WTC11 (cell line): ENCODE data around the gene PCDHGA9. TPM values are rescaled to one million over a fixed set of nuclear protein-coding genes. Genes with fewer than 3 reads are reported as not detected.

Source experiments
- ATAC-seq: fragments of 200-7000 bp; cut with Tn5 transposase; 2 replicates; pipeline ENCODE4 v1.10.0; 2021; ENCODE audit warnings: mild to moderate bottlenecking, moderate library complexity
- CTCF ChIA-PET: fragments of 300-600 bp; sonication (Branson Sonifier 250); formaldehyde crosslinking; loops from one replicate; lab custom pipeline; 2021; ENCODE audit warnings: antibody characterized with exemption; lab: Charles Lee
- POLR2A ChIA-PET: fragments of 350-600 bp; sonication (Branson Sonifier 250); formaldehyde crosslinking; loops from one replicate; lab custom pipeline; 2021; ENCODE audit warnings: antibody characterized with exemption; lab: Charles Lee
- DNase-seq: peaks from one replicate; pipeline ENCODE4 v3.0.0; 2021; ENCODE audit warnings: low spot score
- H3K27ac Mint-ChIP-seq: 2 replicates; pipeline ENCODE4 v1.8.0; 2021; ENCODE audit warnings: mixed read lengths
- H3K27me3 Mint-ChIP-seq: 2 replicates; pipeline ENCODE4 v1.8.0; 2021; ENCODE audit warnings: low read depth, mild to moderate bottlenecking, moderate library complexity, mixed read lengths
- H3K36me3 Mint-ChIP-seq: 2 replicates; pipeline ENCODE4 v1.8.0; 2021; ENCODE audit warnings: mixed read lengths
- H3K4me1 Mint-ChIP-seq: 2 replicates; pipeline ENCODE4 v1.8.0; 2022; ENCODE audit warnings: mixed read lengths
- H3K4me3 Mint-ChIP-seq: 2 replicates; pipeline ENCODE4 v1.8.0; 2021; ENCODE audit warnings: mild to moderate bottlenecking, moderate library complexity, mixed read lengths
- H3K9me3 Mint-ChIP-seq: 2 replicates; pipeline ENCODE4 v1.8.0; 2021; ENCODE audit warnings: mixed read lengths
- ETV6 ChIP-seq: sonication (generic); formaldehyde crosslinking; IDR thresholded peaks from 2 replicates; pipeline ENCODE4 v1.8.1; 2022; ENCODE audit warnings: mild to moderate bottlenecking, missing genetic modification reagents
- FOXK1 ChIP-seq: sonication (generic); formaldehyde crosslinking; IDR thresholded peaks from 2 replicates; pipeline ENCODE4 v1.8.0; 2022; ENCODE audit warnings: mild to moderate bottlenecking, moderate library complexity, missing genetic modification reagents
- HMGA2 ChIP-seq: fragments of 250-450 bp; sonication (Bioruptor Pico); IDR thresholded peaks from 2 replicates; pipeline ENCODE4 v1.4.0; 2021; ENCODE audit warnings: mild to moderate bottlenecking, moderate library complexity
- MYBL2 ChIP-seq: sonication (generic); formaldehyde crosslinking; IDR thresholded peaks from 2 replicates; pipeline ENCODE4 v1.8.1; 2023; ENCODE audit warnings: mild to moderate bottlenecking, moderate library complexity, missing genetic modification reagents
- RORB ChIP-seq: fragments of 250-450 bp; sonication (Bioruptor Pico); IDR thresholded peaks from 2 replicates; pipeline ENCODE4 v1.9.0; 2021; ENCODE audit warnings: mild to moderate bottlenecking
- SOX15 ChIP-seq: fragments of 250-450 bp; sonication (Bioruptor Pico); IDR thresholded peaks from 2 replicates; pipeline ENCODE4 v1.9.0; 2021; ENCODE audit warnings: mild to moderate bottlenecking
- TEAD1 ChIP-seq: sonication (generic); formaldehyde crosslinking; IDR thresholded peaks from 2 replicates; pipeline ENCODE4 v1.8.0; 2022; ENCODE audit warnings: mild to moderate bottlenecking, missing genetic modification reagents
- ZBTB21 ChIP-seq: sonication (generic); formaldehyde crosslinking; IDR thresholded peaks from 2 replicates; pipeline ENCODE4 v1.8.1; 2023; ENCODE audit warnings: mild to moderate bottlenecking, missing genetic modification reagents, borderline replicate concordance
- ZNF138 ChIP-seq: sonication (generic); formaldehyde crosslinking; conservative IDR thresholded peaks from 2 replicates; pipeline ENCODE4 v1.8.1; 2022; ENCODE audit warnings: mild to moderate bottlenecking, moderate library complexity, missing genetic modification reagents
- ZNF219 ChIP-seq: sonication (generic); formaldehyde crosslinking; IDR thresholded peaks from 2 replicates; pipeline ENCODE4 v1.8.0; 2023; ENCODE audit warnings: missing genetic modification reagents, mild to moderate bottlenecking, borderline replicate concordance
- ZNF232 ChIP-seq: sonication (generic); formaldehyde crosslinking; IDR thresholded peaks from 2 replicates; pipeline ENCODE4 v1.8.0; 2022; ENCODE audit warnings: mild to moderate bottlenecking, missing genetic modification reagents
- total RNA-seq: library from RNA; stranded (reverse); gene quantifications from 3 replicates; pipeline ENCODE4 v1.2.3, GENCODE V29; 2021
- TF ChIP-seq, protein P1 (sequence below): fragments of 250-450 bp; sonication (Bioruptor Pico); IDR thresholded peaks from 2 replicates; pipeline ENCODE4 v1.9.0; 2021; ENCODE audit warnings: moderate library complexity, mild to moderate bottlenecking, inconsistent platforms, borderline replicate concordance
- TF ChIP-seq, protein P2 (sequence below): fragments of 250-450 bp; sonication (Bioruptor Pico); IDR thresholded peaks from 2 replicates; pipeline ENCODE4 v1.9.0; 2021; ENCODE audit warnings: mild to moderate bottlenecking, borderline replicate concordance
- TF ChIP-seq, protein P3 (sequence below): fragments of 250-450 bp; sonication (Bioruptor Pico); conservative IDR thresholded peaks from 2 replicates; pipeline ENCODE4 v1.9.0; 2021; ENCODE audit warnings: mild to moderate bottlenecking
- TF ChIP-seq, protein P4 (sequence below): sonication (generic); formaldehyde crosslinking; IDR thresholded peaks from 2 replicates; pipeline ENCODE4 v1.8.1; 2022; ENCODE audit warnings: low read depth, mild to moderate bottlenecking, moderate library complexity, missing genetic modification reagents, borderline replicate concordance
- TF ChIP-seq, protein P5 (sequence below): sonication (generic); formaldehyde crosslinking; IDR thresholded peaks from 2 replicates; pipeline ENCODE4 v1.8.1; 2023; ENCODE audit warnings: mild to moderate bottlenecking, moderate library complexity, missing genetic modification reagents
- TF ChIP-seq, protein P6 (sequence below): sonication (generic); formaldehyde crosslinking; IDR thresholded peaks from 2 replicates; pipeline ENCODE4 v1.8.1; 2023; ENCODE audit warnings: mild to moderate bottlenecking, missing genetic modification reagents, borderline replicate concordance

The PCDHGA9 gene
- total RNA-seq, 1 experiment from 2014 or later, result 2.9 TPM

DNA sequence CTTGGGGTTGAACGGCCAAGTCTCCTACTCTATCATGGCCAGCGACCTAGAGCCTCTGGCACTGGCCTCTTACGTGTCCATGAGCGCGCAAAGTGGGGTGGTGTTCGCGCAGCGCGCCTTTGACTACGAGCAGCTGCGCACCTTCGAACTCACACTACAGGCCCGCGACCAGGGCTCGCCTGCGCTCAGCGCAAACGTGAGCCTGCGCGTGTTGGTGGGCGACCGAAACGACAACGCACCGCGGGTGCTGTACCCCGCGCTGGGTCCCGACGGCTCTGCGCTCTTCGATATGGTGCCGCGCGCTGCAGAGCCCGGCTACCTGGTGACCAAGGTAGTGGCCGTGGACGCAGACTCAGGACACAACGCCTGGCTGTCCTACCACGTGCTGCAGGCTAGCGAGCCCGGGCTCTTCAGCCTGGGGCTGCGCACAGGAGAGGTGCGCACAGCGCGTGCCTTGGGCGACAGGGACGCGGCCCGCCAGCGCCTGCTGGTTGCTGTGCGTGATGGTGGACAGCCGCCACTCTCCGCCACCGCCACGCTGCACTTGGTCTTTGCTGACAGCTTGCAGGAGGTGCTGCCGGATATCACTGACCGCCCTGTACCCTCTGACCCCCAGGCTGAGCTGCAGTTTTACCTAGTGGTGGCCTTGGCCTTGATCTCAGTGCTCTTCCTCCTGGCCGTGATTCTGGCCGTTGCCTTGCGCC lies 2.9 kb upstream of the PCDHGA9 start:
- ATAC-seq (no peak), DNase-seq (no peak)
- Mint-ChIP-seq H3K27me3 (peaks cover 14% of the 10 kb centered on the region), H3K36me3 (peaks cover 64% of the 10 kb centered on the region), H3K27ac (no peak overlapping the region), H3K4me3 (no peak overlapping the region), H3K4me1 (no peaks in the 10 kb centered on the region), H3K9me3 (peaks cover 55% of the 10 kb centered on the region)
- ChIA-PET CTCF (interaction anchor here (0.6 to 2.0 kb wide), 4 partner anchors 12 to 30 kb away, joined by 3 to 5 read pairs (median 4); partner anchors contain the start of genes PCDHGA10, PCDHGB3, PCDHGB4 and PCDHGB7), POLR2A (no interaction called here)
- TF ChIP-seq TEAD1 (no peak), ZNF138 (CRISPR knock-in tag) (no peak), FOXK1 (CRISPR knock-in tag) (no peak), MYBL2 (CRISPR knock-in tag) (no peak), ZNF219 (CRISPR knock-in tag) (no peak), RORB (CRISPR knock-in tag) (no peak), HMGA2 (CRISPR knock-in tag) (no peak), ZBTB21 (no peak), ZNF232 (CRISPR knock-in tag) (no peak), ETV6 (no peak), SOX15 (no peak)
- TF ChIP-seq, protein P1, sequence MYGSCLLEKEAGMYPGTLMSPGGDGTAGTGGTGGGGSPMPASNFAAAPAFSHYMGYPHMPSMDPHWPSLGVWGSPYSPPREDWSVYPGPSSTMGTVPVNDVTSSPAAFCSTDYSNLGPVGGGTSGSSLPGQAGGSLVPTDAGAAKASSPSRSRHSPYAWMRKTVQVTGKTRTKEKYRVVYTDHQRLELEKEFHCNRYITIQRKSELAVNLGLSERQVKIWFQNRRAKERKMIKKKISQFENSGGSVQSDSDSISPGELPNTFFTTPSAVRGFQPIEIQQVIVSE, result no peak
- TF ChIP-seq, protein P2, sequence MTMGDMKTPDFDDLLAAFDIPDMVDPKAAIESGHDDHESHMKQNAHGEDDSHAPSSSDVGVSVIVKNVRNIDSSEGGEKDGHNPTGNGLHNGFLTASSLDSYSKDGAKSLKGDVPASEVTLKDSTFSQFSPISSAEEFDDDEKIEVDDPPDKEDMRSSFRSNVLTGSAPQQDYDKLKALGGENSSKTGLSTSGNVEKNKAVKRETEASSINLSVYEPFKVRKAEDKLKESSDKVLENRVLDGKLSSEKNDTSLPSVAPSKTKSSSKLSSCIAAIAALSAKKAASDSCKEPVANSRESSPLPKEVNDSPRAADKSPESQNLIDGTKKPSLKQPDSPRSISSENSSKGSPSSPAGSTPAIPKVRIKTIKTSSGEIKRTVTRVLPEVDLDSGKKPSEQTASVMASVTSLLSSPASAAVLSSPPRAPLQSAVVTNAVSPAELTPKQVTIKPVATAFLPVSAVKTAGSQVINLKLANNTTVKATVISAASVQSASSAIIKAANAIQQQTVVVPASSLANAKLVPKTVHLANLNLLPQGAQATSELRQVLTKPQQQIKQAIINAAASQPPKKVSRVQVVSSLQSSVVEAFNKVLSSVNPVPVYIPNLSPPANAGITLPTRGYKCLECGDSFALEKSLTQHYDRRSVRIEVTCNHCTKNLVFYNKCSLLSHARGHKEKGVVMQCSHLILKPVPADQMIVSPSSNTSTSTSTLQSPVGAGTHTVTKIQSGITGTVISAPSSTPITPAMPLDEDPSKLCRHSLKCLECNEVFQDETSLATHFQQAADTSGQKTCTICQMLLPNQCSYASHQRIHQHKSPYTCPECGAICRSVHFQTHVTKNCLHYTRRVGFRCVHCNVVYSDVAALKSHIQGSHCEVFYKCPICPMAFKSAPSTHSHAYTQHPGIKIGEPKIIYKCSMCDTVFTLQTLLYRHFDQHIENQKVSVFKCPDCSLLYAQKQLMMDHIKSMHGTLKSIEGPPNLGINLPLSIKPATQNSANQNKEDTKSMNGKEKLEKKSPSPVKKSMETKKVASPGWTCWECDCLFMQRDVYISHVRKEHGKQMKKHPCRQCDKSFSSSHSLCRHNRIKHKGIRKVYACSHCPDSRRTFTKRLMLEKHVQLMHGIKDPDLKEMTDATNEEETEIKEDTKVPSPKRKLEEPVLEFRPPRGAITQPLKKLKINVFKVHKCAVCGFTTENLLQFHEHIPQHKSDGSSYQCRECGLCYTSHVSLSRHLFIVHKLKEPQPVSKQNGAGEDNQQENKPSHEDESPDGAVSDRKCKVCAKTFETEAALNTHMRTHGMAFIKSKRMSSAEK (CRISPR knock-in tag), result no peak
- TF ChIP-seq, protein P3, sequence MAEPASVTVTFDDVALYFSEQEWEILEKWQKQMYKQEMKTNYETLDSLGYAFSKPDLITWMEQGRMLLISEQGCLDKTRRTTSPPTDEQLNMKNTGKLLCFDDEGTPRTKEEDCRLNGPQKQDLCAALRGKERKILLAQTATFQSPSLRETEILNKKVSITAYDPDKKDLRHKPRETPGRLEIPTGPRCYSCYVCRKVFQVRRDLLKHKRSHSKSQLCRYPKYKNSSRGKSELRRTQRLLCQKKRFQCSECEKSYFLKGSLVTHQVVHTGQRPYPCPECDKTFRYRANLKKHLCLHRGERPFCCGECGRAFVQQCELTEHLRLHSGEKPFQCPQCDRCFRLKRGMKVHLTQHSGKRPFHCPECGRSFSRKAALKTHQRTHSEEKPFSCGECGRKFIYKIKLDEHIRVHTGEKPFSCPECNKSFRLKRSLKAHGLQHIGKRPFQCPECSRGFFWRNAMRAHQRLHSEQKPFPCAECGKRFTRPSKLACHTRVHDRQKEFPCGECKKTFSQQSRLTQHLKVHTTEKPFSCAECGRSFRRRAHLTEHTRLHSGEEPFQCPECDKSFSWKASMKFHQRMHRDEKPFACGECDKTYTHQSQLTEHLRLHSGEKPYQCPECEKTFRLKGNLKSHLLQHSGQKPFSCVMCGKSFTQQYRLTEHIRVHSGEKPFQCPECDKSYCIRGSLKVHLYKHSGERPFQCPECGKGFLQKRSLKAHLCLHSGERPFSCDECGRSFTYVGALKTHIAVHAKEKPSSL (CRISPR knock-in tag), result no peak
- TF ChIP-seq, protein P4, sequence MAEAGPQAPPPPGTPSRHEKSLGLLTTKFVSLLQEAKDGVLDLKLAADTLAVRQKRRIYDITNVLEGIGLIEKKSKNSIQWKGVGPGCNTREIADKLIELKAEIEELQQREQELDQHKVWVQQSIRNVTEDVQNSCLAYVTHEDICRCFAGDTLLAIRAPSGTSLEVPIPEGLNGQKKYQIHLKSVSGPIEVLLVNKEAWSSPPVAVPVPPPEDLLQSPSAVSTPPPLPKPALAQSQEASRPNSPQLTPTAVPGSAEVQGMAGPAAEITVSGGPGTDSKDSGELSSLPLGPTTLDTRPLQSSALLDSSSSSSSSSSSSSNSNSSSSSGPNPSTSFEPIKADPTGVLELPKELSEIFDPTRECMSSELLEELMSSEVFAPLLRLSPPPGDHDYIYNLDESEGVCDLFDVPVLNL (CRISPR knock-in tag), result no peak
- TF ChIP-seq, protein P5, sequence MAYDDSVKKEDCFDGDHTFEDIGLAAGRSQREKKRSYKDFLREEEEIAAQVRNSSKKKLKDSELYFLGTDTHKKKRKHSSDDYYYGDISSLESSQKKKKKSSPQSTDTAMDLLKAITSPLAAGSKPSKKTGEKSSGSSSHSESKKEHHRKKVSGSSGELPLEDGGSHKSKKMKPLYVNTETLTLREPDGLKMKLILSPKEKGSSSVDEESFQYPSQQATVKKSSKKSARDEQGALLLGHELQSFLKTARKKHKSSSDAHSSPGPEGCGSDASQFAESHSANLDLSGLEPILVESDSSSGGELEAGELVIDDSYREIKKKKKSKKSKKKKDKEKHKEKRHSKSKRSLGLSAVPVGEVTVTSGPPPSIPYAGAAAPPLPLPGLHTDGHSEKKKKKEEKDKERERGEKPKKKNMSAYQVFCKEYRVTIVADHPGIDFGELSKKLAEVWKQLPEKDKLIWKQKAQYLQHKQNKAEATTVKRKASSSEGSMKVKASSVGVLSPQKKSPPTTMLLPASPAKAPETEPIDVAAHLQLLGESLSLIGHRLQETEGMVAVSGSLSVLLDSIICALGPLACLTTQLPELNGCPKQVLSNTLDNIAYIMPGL (CRISPR knock-in tag), result no peak
- TF ChIP-seq, protein P6, sequence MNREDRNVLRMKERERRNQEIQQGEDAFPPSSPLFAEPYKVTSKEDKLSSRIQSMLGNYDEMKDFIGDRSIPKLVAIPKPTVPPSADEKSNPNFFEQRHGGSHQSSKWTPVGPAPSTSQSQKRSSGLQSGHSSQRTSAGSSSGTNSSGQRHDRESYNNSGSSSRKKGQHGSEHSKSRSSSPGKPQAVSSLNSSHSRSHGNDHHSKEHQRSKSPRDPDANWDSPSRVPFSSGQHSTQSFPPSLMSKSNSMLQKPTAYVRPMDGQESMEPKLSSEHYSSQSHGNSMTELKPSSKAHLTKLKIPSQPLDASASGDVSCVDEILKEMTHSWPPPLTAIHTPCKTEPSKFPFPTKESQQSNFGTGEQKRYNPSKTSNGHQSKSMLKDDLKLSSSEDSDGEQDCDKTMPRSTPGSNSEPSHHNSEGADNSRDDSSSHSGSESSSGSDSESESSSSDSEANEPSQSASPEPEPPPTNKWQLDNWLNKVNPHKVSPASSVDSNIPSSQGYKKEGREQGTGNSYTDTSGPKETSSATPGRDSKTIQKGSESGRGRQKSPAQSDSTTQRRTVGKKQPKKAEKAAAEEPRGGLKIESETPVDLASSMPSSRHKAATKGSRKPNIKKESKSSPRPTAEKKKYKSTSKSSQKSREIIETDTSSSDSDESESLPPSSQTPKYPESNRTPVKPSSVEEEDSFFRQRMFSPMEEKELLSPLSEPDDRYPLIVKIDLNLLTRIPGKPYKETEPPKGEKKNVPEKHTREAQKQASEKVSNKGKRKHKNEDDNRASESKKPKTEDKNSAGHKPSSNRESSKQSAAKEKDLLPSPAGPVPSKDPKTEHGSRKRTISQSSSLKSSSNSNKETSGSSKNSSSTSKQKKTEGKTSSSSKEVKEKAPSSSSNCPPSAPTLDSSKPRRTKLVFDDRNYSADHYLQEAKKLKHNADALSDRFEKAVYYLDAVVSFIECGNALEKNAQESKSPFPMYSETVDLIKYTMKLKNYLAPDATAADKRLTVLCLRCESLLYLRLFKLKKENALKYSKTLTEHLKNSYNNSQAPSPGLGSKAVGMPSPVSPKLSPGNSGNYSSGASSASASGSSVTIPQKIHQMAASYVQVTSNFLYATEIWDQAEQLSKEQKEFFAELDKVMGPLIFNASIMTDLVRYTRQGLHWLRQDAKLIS (CRISPR knock-in tag), result no peak
